DND-41 (cell line): ENCODE results near the gene PARN.

Experiments used
- ATAC-seq: fragments of 200-7000 bp; cut with Tn5 transposase; 3 replicates; pipeline ENCODE4 v1.9.1; 2021; ENCODE audit warnings: low read depth; ENCODE audit not compliant: insufficient read depth
- DNase-seq: peaks from one replicate; pipeline ENCODE4 v3.0.0-alpha.2; 2020
- H2AFZ ChIP-seq: 2 replicates; pipeline ENCODE4 v1.6.0; 2012; ENCODE audit warnings: low read depth, low read length
- H3K27ac ChIP-seq: 2 replicates; pipeline ENCODE4 v1.5.1; 2012; ENCODE audit warnings: low read length, inconsistent platforms
- H3K27me3 ChIP-seq: fragments of 200-600 bp; sonication (generic); 2 replicates; pipeline ENCODE4 v1.6.0; 2012; ENCODE audit warnings: low read length, mild to moderate bottlenecking, inconsistent platforms; ENCODE audit not compliant: insufficient read depth, poor library complexity
- H3K36me3 ChIP-seq: 2 replicates; pipeline ENCODE4 v1.5.1; 2012; ENCODE audit warnings: low read length, inconsistent platforms; ENCODE audit not compliant: insufficient read depth
- H3K4me1 ChIP-seq: 2 replicates; pipeline ENCODE4 v1.5.1; 2012; ENCODE audit warnings: mild to moderate bottlenecking, low read length; ENCODE audit not compliant: insufficient read depth
- H3K4me2 ChIP-seq: 2 replicates; pipeline ENCODE4 v1.6.0; 2012; ENCODE audit warnings: mild to moderate bottlenecking, moderate library complexity, low read length, inconsistent platforms; ENCODE audit not compliant: insufficient read depth
- H3K4me3 ChIP-seq, 2 experiments: fragments of 200-600 bp in 1 of 2; shearing (Covaris generic) in 1 of 2; 2 replicates each; pipeline ENCODE4 v1.5.1; 2012 to 2016; ENCODE audit warnings: inconsistent platforms in 2 of 2, low read length in 2 of 2, mild to moderate bottlenecking in 2 of 2, low read depth in 1 of 2, moderate library complexity in 1 of 2
- H3K79me2 ChIP-seq: 2 replicates; pipeline ENCODE4 v1.6.0; 2012; ENCODE audit warnings: low read length, inconsistent platforms; ENCODE audit not compliant: insufficient read depth
- H3K9ac ChIP-seq: 2 replicates; pipeline ENCODE4 v1.6.0; 2012; ENCODE audit warnings: low read depth, mild to moderate bottlenecking, inconsistent platforms, low read length, moderate library complexity
- H3K9me3 ChIP-seq: 2 replicates; pipeline ENCODE4 v1.5.1; 2012; ENCODE audit warnings: low read length, moderate library complexity, mild to moderate bottlenecking, inconsistent platforms; ENCODE audit not compliant: insufficient read depth, severe bottlenecking
- H4K20me1 ChIP-seq: 2 replicates; pipeline ENCODE4 v1.6.0; 2012; ENCODE audit warnings: low read length; ENCODE audit not compliant: insufficient read depth
- EZH2 ChIP-seq: IDR thresholded peaks from 3 replicates; pipeline ENCODE4 v1.6.1; 2012; ENCODE audit warnings: borderline replicate concordance, low read depth, mild to moderate bottlenecking, moderate library complexity, low read length, inconsistent platforms; ENCODE audit not compliant: severe bottlenecking
- TF ChIP-seq, protein P1 (sequence below): IDR thresholded peaks from 2 replicates; pipeline ENCODE4 v1.5.1; 2012; ENCODE audit warnings: borderline replicate concordance, low read length, moderate library complexity, mild to moderate bottlenecking; ENCODE audit not compliant: poor library complexity, severe bottlenecking; ENCODE audit errors: extremely low read depth

PARN gene

GRCh38 chr16:14486520-14487303 lies 143.3 kb downstream of the PARN start:
- Histone ChIP-seq H2AFZ (no peak overlapping the region), H3K4me1 (peaks cover 8% of the 10 kb centered on the region; the same call in 1 of the 2 replicates), H3K4me3 (no peak overlapping the region), H3K27ac (no peak overlapping the region), H3K9me3 (no peaks in the 10 kb centered on the region), H3K4me2 (no peak overlapping the region), H4K20me1 (peaks cover 13% of the 10 kb centered on the region), H3K36me3 (peaks cover 26% of the 10 kb centered on the region), H3K79me2 (no peaks in the 10 kb centered on the region), H3K27me3 (no peaks in the 10 kb centered on the region), H3K9ac (no peak overlapping the region)
- ATAC-seq: no peak
- no peak for DNase-seq
- TF ChIP-seq EZH2: no peak
- TF ChIP-seq, protein P1, sequence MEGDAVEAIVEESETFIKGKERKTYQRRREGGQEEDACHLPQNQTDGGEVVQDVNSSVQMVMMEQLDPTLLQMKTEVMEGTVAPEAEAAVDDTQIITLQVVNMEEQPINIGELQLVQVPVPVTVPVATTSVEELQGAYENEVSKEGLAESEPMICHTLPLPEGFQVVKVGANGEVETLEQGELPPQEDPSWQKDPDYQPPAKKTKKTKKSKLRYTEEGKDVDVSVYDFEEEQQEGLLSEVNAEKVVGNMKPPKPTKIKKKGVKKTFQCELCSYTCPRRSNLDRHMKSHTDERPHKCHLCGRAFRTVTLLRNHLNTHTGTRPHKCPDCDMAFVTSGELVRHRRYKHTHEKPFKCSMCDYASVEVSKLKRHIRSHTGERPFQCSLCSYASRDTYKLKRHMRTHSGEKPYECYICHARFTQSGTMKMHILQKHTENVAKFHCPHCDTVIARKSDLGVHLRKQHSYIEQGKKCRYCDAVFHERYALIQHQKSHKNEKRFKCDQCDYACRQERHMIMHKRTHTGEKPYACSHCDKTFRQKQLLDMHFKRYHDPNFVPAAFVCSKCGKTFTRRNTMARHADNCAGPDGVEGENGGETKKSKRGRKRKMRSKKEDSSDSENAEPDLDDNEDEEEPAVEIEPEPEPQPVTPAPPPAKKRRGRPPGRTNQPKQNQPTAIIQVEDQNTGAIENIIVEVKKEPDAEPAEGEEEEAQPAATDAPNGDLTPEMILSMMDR: no peak

GRCh38 chr16:14485811-14486519 lies 144.1 kb downstream of the PARN start:
- H3K27ac ChIP-seq: no peak overlapping the region
- H3K9me3 ChIP-seq: no peaks in the 10 kb centered on the region
- peaks cover 8% of the 10 kb centered on the region; the same call in 1 of the 2 replicates for H3K4me1 ChIP-seq
- no peak overlapping the region for H3K4me2 ChIP-seq
- peaks cover 11% of the 10 kb centered on the region for H4K20me1 ChIP-seq
- H3K4me3 ChIP-seq: no peak overlapping the region
- no peak overlapping the region for H2AFZ ChIP-seq
- TF ChIP-seq EZH2: no peak
- TF ChIP-seq, protein P1: no peak
- H3K9ac ChIP-seq: no peak overlapping the region
- no peaks in the 10 kb centered on the region for H3K27me3 ChIP-seq
- peaks cover 32% of the 10 kb centered on the region for H3K36me3 ChIP-seq
- ATAC-seq (no peak), DNase-seq (no peak)
- H3K79me2 ChIP-seq: no peaks in the 10 kb centered on the region

DNA sequence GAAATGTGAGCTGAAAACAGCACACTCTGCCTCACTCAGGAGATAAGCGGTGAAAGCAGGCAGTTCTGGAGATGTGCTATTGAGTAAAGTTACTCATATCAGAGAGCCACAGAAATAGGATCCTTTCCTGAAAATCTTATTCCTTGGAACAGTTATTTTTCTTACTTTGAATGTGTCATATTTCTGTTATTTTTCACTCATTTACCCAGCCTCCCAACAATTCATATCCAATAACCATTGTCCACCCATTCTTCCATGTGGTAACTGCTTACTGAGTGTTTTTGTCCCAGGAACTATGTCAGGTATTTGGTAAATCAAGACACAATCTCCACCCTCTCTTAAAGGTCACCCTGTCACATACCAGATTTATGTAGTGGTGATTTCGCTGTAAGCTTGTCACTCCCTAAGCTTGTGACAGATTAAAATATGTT lies 144.9 kb downstream of the PARN start:
- no peak for ATAC-seq

More for the DNA sequence above, 144.9 kb downstream of the PARN start:
- peaks cover 40% of the 10 kb centered on the region for H3K36me3 ChIP-seq
- TF ChIP-seq EZH2: no peak
- TF ChIP-seq, protein P1: no peak
- no peak overlapping the region for H3K4me3 ChIP-seq
- no peaks in the 10 kb centered on the region for H3K79me2 ChIP-seq
- H3K4me2 ChIP-seq: no peak overlapping the region
- DNase-seq: no peak
- no peak overlapping the region for H3K9ac ChIP-seq
- H3K4me1 ChIP-seq: peaks cover 8% of the 10 kb centered on the region; the same call in 1 of the 2 replicates
- no peaks in the 10 kb centered on the region for H3K9me3 ChIP-seq
- H3K27ac ChIP-seq: no peak overlapping the region
- H3K27me3 ChIP-seq: no peaks in the 10 kb centered on the region
- no peak overlapping the region for H2AFZ ChIP-seq
- H4K20me1 ChIP-seq: peaks cover 5% of the 10 kb centered on the region; the same call in 1 of the 2 replicates
